Hypothalamus (tissue), 51 donors: Measurements from ENCODE around the gene NMNAT3.
"Not testable (repeated sequence)": the region's sequence is repeated elsewhere in the genome, so short reads cannot be mapped to it uniquely, and the experiment has no call there.

Source experiments
- DNase-seq, 51 donors: peaks; one replicate each; lab custom pipeline; 2025; lab: John Stamatoyannopoulos, UW

NMNAT3 gene

DNA sequence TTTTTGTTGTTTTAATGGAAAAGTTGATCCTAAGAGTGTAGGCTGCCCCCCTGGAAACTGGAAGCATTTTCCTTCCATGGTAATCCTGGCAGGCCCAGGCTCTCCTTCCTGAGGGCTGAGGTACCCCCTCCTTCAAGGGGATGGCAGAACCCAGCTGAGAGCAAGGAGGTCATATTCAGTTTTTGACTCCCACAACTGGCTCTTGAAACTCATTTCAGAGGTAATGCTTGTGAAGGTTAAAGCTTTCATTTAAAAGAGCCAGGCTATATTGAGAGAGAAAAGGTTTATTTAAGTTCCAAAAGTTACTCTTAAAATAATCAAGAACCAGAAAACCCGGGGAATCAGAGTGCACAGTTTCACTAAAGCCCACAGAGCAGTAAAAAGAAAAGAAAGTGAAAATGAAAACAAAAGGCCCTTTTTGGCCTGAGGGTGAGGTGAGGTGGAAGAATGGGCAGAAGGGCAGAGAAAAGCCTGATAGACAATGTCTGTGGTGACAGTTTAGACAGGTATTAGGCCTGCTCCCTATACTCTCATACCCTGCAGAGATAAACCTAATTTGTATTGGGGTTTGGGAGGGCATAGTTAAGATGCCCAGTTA lies 91.3 kb downstream of the NMNAT3 start:
- DNase-seq, result no peak

DNA sequence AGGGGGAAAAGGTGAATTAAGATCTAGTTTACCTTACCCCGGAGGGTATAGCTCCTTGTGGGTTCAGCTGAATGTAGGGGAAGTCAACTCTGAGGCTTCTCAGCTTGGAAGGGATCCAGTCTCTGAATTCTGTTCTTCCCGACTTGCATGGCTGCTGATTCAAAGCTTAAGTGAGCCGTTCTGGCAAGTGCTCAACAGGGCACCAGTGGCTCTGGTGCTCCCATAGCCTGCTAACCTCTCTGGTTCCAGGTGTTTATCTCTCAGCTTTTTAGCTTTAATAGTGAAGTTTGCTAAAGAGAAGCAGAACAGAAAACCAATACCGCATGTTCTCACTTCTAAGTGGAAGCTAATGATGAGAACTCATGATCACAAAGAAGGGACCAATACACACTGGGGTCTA lies 92.0 kb downstream of the NMNAT3 start:
- no peak for DNase-seq

GRCh38 chr3:139583651-139584050 lies 94.1 kb downstream of the NMNAT3 start:
- DNase-seq, result not testable (repeated sequence)

DNA sequence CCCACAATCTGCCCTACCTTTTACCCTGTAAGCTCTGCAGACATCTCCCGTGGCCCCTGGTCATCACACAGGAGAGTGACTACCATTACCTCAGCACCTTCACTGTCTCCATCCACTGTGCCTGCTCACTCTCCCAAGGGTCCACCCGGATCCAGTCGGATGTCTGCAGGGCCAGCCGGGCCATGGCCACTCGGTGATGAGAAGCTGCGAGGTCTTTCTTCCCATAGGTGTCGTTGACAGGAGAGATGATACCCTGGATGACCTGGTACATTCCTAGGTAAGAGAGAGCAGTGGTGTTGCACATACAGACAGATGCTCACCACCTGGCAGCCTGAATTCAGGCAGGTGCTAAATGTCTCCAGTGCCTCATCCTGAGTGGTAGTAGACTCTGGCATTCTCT lies 99.0 kb downstream of the NMNAT3 start:
- DNase-seq, result no peak

DNA sequence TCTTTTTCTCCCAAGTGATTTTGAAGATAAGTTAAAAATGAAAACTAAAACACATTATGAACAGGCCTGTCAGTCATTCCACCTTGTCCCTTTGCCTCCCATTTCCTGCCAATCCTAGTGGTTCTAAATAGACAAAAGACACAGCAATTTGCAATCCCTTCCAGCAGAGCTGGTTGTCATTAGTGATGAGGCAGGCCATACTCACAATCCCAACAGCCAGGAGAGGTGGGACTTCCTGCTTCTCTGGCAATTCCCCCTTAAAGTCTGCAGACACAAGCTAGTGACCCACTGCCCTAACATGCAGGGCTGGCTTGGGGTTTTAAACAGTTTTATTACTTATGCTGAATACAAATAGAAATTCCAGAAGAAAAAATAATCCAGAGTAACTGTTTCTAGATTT lies 99.9 kb downstream of the NMNAT3 start:
- DNase-seq, result no peak

GRCh38 chr3:139577346-139577745 lies 100.4 kb downstream of the NMNAT3 start:
- no peak for DNase-seq

DNA sequence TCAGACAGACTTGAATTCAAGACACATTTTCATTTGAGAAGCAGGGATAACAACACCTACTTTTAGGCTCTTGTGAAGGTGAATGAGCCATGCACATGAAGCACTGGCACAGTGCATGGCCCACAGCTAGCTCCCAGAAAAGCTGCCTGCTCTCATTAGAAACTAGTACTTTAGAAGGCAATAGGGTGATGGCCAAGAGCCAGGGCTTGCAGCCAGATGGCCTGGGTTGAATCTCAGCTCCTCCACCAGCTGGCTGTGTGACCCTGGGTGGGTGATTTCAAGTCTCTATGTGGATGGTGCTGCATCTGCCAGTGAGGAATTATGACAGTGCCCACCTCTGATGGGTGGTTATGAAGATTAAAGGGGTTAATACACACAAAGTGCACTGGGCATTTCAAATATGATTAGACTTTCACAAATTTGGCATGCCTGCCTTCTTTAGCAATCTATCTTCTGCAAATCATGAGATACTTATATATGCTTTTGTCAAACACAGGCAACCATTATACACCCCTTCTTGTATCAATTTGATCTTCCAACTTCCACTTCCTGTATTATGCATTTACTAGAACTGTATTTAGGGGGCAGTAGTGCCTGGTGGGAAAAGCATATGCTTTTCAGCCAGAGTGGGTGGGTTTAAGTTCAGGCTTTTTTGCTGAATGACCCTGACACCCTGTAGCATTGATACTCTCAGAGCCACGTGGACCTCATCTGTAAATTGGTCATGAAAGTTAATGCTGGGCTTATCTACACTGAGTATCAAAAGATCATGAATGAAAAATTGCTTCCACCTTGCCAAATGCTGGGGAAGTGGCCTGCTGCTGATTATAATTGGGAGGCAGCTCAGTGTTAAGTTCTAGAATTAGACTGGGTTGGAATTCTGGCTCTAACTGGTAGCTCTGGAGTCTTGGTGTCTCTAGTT lies 103.5 kb downstream of the NMNAT3 start:
- peak in 7 of 51 donors; percentile 8 to 60 (median 18) for DNase-seq

DNA sequence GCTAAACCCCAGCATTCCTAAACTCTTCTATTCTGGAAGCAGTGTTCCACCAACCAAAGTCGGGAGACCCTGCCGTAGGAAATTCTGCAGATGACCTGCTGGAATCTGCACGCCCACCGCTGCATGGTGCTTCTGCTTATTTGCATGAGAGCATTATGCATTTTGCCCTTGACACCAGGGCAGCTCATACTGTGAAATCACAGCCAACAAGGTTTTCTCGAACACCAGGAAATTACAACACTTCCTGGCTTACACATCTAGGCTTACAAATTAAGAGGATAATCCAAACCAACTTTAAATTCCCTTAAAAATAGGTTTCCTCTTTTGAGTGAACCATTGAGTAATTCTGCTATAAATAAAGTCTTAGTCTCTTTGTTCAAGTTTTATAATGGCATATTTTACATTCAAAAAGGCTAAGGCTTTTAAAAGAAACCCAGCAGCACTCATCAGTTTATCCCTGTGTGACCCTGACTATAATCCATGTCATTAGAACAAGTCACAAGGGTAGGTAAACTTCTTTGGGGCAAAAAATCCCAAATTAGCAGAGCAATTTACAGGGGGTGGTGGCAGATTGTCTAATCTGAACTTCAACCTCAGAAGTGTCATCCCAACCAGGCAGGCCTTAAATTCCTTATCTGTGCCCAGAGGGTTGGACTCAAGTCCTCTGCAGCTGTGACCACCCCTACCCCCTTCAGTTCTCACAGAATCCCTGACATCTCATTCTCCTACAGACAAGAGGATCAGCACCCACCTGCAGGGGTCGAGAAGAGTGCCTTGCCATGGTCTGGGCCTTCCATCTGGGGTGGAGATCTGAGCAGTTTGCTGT lies 104.7 kb downstream of the NMNAT3 start:
- DNase-seq, result no peak

DNA sequence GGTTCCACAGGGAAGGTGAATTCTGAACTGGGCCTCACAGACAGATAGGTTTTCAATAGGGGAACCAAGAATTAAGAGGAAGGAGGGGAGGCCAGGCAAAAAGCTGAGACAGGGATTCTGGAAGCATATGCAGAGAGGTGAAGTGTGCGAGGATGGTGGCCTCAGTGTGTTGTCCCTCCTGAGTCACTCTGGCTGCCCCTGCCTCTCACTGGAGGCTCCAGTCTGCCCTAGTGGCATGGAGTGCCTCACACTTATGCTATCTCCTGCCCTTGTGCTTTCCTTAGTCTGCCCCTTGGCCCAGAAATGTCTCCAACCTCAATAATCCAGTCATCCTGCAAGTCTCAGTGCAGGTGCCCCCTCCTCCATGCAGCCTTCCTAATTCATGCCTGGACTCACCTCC lies 106.1 kb downstream of the NMNAT3 start:
- DNase-seq, result no peak

DNA sequence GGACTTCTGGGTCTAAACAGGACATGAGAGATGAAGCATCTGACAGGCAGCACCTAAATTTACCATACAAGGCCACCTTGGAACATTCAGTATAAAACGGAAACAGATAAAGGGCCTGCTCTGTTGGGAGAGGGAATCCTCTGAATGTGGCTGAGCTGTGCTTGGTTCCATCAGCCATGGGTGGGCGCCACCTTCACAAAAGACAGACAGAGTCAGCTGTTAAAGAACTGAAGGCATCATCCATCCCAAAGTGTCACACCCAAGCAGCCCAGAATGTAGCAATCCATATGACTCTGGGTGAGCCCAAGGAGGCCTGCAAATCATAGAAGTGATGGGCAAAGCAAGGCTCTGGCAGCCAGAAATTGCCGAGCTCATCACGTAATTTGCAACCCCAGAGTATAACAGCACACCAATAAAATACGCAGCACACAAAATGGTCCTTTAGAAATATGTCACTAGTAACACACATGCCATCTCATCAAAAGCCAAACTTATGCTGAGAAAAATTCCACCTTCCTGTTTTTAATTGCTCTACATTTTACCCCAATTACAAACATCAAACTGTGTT lies 113.4 kb downstream of the NMNAT3 start:
- no peak for DNase-seq

DNA sequence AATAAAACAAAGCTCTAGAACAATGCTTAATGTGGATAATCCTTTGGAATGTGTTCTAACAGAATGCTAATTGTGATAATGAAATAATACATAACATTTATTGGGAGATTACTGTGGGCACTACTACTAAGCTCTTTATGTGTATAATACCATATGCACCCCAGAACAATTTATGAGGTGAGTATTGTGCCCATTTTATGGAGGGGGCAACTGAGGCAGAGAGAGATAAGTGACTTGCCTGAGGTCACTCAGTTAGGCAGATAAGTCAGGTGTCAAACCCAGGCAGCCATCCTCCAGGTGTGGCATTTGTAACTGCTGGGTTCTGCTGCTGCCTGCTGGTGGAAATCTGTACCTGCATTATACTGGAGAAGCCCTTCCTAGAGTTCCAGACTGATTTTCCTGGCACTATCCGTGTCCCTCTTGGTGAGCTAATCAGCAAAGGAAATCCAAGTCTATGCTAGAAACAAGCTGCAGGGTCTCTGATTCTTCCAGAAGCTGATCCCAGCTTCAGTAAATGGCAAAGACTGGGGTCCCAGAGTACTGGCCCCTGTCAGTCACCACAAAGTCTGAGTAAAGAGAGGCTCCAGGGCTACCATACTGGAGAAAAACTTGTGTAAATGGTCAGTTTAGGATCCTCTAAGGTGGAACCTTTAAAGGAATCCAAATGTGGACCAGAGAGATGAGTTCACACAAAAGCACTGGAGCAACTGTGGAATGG lies 115.7 kb downstream of the NMNAT3 start:
- peak in 15 of 51 donors; percentile 5 to 57 (median 20) for DNase-seq

DNA sequence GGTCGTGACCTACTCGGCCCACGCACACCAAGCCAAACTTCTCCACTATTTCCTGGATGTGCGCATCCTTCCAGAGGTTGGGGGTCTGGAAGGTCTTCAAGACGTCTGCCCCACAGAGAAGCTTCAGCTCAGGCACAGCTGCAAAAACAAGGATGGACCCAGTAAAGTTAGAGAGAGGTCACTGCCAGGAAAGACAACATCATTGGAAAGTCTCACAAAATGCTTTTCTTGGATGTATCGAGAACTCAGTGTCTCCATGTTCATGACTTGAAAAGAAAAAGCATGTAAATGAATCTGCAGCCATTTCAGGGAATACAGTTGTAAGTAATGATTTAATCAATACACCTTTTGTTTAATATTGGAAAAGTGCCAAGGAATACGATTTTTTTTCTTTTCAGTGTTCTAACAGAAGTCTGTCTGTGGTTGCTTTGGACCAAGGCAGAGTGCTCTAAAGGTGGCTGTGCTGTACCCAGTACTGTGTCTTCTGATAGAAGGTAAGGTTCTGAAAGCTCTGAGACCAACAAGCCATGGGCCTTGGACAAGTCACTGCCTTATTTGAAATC lies 116.4 kb downstream of the NMNAT3 start:
- peak in 1 of 51 donors; percentile 19 for DNase-seq

DNA sequence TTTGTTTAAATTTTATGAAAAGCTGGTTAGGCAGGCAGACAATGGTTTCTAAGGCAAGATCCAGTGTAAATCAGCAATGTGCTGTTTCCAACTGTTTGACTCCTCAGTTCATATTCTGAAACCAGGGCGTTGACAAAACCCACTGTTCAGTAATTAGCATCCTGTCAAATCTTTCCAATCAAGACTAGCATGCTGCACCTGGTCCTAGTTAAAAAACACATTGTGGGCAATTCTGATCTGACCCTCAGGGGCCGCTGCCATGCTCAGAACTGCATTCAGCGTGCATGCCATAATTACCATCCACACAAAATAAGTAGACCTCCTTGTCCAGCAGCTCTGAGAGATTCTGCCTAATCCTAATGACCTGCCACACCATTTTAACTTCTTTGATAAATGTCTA lies 117.4 kb downstream of the NMNAT3 start:
- peak in 1 of 51 donors; percentile 11 for DNase-seq

- no peak for DNase-seq
Observed at GRCh38 chr3:139559541-139559940, 118.2 kb downstream of the NMNAT3 start.

GRCh38 chr3:139558351-139559266 lies 119.2 kb downstream of the NMNAT3 start:
- DNase-seq, result no peak

DNA sequence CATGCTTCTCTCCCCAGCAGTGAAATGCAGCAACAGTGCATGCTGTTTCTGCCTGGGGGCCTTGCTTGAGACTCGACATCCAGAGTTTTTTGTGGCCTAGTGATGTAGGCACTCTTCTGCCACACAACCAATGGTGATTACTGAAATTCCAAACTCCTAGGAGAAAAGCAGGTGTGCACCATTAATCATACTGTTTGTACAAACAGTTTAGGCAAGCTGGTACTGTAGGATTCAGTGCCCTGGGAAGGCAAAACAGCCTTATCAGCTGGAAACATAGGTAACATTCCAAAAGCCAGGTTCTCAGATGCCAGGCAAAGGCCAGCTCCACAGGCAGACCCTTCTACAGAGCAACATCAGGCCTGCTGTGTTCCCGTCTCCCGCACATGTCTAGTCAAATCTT lies 120.7 kb downstream of the NMNAT3 start:
- DNase-seq, result no peak

- DNase-seq, result no peak
Observed at GRCh38 chr3:139555249-139555648, 122.5 kb downstream of the NMNAT3 start.

DNA sequence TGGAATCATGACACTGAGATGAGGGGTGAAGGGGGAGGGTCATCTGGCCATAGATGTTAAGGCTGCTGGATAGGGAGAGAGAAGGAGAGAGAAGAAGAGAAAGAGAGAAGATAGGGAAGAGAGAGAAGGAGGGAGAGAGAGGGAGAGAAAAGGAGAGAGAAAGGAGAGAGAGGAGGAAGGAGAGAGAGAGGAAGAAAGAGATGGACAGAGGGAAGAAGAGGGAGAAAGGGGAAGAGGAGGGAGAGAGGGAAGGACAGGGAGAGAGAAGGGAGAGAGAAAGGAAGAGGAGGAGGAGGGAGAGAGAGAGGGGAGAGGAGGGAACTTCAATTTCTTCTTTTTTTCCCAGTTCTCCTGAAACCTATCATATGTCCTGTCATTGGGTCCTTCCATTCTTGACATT lies 123.1 kb downstream of the NMNAT3 start:
- no peak for DNase-seq
